Right lobe of liver (tissue), 6 donors: ENCODE measurements around the gene THSD7B. TPM values are rescaled to one million over a fixed set of nuclear protein-coding genes. Genes with fewer than 3 reads are reported as not detected.
"Not testable (repeated sequence)": the region's sequence is repeated elsewhere in the genome, so short reads cannot be mapped to it uniquely, and the experiment has no call there.

Source experiments
- ATAC-seq, 4 donors: fragments of 200-7000 bp; cut with Tn5 transposase; one replicate each; pipeline ENCODE4 v1.9.1; 2020; ENCODE audit warnings: mild to moderate bottlenecking in 4 of 4, moderate library complexity in 4 of 4
- DNase-seq, 3 donors: peaks; one replicate each; pipeline ENCODE4 v3.0.0-alpha.2; 2020
- H3K27ac ChIP-seq, 3 donors: fragments of 200-600 bp; one replicate each; pipeline ENCODE4 v1.8.0; 2022
- H3K27me3 ChIP-seq, 2 donors: fragments of 200-600 bp; one replicate each; pipeline ENCODE4 v1.8.0; 2022
- H3K36me3 ChIP-seq, 4 donors: fragments of 200-600 bp; sonication (generic) in 1 of 4; one replicate each; pipeline versions ENCODE4 v1.5.1 to v1.8.0; 2017 to 2022; ENCODE audit warnings: control low read depth in 1 of 4
- H3K4me1 ChIP-seq, 4 donors: fragments of 200-600 bp; sonication (generic) in 1 of 4; one replicate each; pipeline versions ENCODE4 v1.5.1 to v1.8.0; 2017 to 2022; ENCODE audit warnings: control low read depth in 1 of 4
- H3K4me3 ChIP-seq, 3 donors: fragments of 200-600 bp; one replicate each; pipeline ENCODE4 v1.8.0; 2022
- H3K9me3 ChIP-seq, 4 donors: fragments of 200-600 bp; sonication (generic) in 1 of 4; one replicate each; pipeline versions ENCODE4 v1.5.1 to v1.8.0; 2017 to 2022; ENCODE audit warnings: control low read depth in 1 of 4
- POLR2A ChIP-seq: fragments of 450-650 bp; IDR thresholded peaks from one replicate; pipeline ENCODE4 v1.6.1; 2017; ENCODE audit warnings: antibody characterized with exemption, mild to moderate bottlenecking
- WGBS: methylation state at CpG from one replicate; pipeline ENCODE4 v1.1.6; 2018; ENCODE audit warnings: low coverage, low lambda C conversion rate; ENCODE audit not compliant: insufficient coverage; ENCODE audit errors: missing lambda C conversion rate; 5-methylcytosine and 5-hydroxymethylcytosine counted together
- intact Hi-C, 2 donors: fragments of 100-400 bp; cut with DNase I; formaldehyde crosslinking; loops; one replicate each; pipeline versions ENCODE4 v1.11.2 to v1.14.1; 2022
- total RNA-seq, 6 experiments: library from RNA; depleted of rRNA in 2 of 6; stranded (reverse); fragments of >200 nt in 2 of 6; fragmentation: NEBNext Ultra II Directional in 3 of 6; extraction: Animal tissue kit (Norgen Biotek cat#: 25700) in 3 of 6; gene quantifications; one replicate each; pipeline versions ENCODE4 v1.1.0 to v1.2.4, GENCODE V29; 2016 to 2023
- TF ChIP-seq, protein P1 (sequence below), 4 donors: fragments of 200-600 bp in 3 of 4; fragments of 450-650 bp in 1 of 4; IDR thresholded peaks; one replicate each; pipeline versions ENCODE4 v1.5.1 to v1.8.0; 2016 to 2022; ENCODE audit warnings: antibody characterized with exemption in 4 of 4, mild to moderate bottlenecking in 2 of 4
- donor health status: DM: no; HTN: yes; CAD: no.
- donor health status: DM: no; HTN: no; CAD: no.
- donor health status: DM: no; HTN: no; CAD: no.
- donor health status: DM: no; HTN: yes; CAD: no.
- donor health status: DM: no; HTN: yes; CAD: no.

The THSD7B gene
- total RNA-seq, 6 experiments from 2014 or later: 0.07 to 0.89 (median 0.24) TPM

DNA sequence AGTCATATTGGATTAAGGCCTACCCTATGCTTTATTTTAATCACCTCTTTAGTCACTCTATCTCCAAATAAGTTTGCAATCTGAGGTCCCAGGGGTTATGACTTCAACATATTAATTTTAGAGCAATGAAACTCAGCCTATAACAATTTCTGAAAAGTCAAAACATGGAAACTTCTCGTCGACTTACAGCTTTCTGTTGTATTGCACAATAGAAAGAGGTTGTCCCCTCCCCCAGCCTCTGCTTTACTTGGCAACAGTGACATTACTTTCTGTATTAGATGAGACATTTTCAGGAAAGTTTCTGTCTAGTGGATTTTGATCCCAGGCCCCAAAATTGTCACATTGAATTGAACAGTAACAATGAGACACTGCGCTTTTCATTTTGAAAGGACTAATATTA lies 326.4 kb downstream of the THSD7B start:
- H3K27me3 ChIP-seq: no peaks in the 10 kb centered on the region
- no peak for TF ChIP-seq POLR2A
- TF ChIP-seq, protein P1, sequence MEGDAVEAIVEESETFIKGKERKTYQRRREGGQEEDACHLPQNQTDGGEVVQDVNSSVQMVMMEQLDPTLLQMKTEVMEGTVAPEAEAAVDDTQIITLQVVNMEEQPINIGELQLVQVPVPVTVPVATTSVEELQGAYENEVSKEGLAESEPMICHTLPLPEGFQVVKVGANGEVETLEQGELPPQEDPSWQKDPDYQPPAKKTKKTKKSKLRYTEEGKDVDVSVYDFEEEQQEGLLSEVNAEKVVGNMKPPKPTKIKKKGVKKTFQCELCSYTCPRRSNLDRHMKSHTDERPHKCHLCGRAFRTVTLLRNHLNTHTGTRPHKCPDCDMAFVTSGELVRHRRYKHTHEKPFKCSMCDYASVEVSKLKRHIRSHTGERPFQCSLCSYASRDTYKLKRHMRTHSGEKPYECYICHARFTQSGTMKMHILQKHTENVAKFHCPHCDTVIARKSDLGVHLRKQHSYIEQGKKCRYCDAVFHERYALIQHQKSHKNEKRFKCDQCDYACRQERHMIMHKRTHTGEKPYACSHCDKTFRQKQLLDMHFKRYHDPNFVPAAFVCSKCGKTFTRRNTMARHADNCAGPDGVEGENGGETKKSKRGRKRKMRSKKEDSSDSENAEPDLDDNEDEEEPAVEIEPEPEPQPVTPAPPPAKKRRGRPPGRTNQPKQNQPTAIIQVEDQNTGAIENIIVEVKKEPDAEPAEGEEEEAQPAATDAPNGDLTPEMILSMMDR (IDR thresholded peaks at IDR 0.05): no peak
- intact Hi-C loops: no loop called here
- no peak overlapping the region for H3K4me3 ChIP-seq
- DNase-seq (no peak), ATAC-seq (no peak)
- no peaks in the 10 kb centered on the region for H3K36me3 ChIP-seq
- no peaks in the 10 kb centered on the region for H3K9me3 ChIP-seq
- 65% methylated on average over 3 of the region's 3 CpGs for WGBS
- H3K27ac ChIP-seq: no peak overlapping the region
- H3K4me1 ChIP-seq: no peaks in the 10 kb centered on the region

- Histone ChIP-seq H3K27ac (no peak overlapping the region), H3K36me3 (no peaks in the 10 kb centered on the region), H3K4me1 (no peaks in the 10 kb centered on the region), H3K9me3 (no peaks in the 10 kb centered on the region), H3K4me3 (no peak overlapping the region), H3K27me3 (no peaks in the 10 kb centered on the region)
- DNase-seq (no peak), ATAC-seq (no peak)
- TF ChIP-seq, protein P1 (IDR thresholded peaks at IDR 0.05): no peak
- intact Hi-C loops: no loop called here
- 54% methylated on average over 4 of the region's 4 CpGs for WGBS
Measured at GRCh38 chr2:137093116-137093515, 327.8 kb downstream of the THSD7B start.

- intact Hi-C loops: no loop called here
- no peaks in the 10 kb centered on the region for H3K9me3 ChIP-seq
- TF ChIP-seq, protein P1 (IDR thresholded peaks at IDR 0.05): no peak
- TF ChIP-seq POLR2A: no peak
Measured at GRCh38 chr2:137096187-137096586, 330.8 kb downstream of the THSD7B start.

DNA sequence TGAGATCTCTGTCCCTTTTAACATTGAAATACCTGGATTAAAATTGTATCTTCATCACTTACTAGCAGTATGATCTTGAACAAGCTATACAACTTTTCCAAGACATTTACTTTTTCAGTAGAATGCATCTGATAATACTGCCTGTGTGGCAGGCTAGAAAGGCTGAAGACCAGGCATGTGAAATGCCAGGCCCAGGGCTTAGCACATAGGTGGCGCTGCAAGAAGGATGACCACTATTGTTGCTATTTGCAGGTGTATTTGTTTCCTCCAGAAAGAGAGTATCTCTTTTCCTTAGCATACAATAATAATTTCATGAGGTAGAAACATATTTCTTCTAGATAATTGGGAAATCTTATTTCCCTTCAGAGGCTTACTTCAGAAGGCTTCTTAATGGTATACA lies 331.3 kb downstream of the THSD7B start:
- TF ChIP-seq, protein P1 (IDR thresholded peaks at IDR 0.05): no peak
- no peak for TF ChIP-seq POLR2A
- WGBS: 42% methylated on average over 1 of the region's 1 CpG
- no peak for DNase-seq
- Histone ChIP-seq H3K4me1 (no peaks in the 10 kb centered on the region), H3K9me3 (no peaks in the 10 kb centered on the region), H3K4me3 (no peak overlapping the region), H3K36me3 (no peaks in the 10 kb centered on the region), H3K27ac (no peak overlapping the region), H3K27me3 (no peaks in the 10 kb centered on the region)
- intact Hi-C loops: no loop called here
- no peak for ATAC-seq

More at GRCh38 chr2:137096187-137096586, 330.8 kb downstream of the THSD7B start:
- Histone ChIP-seq H3K4me3 (no peak overlapping the region), H3K27me3 (no peaks in the 10 kb centered on the region), H3K4me1 (no peaks in the 10 kb centered on the region), H3K27ac (no peak overlapping the region), H3K36me3 (no peaks in the 10 kb centered on the region)
- DNase-seq (no peak), ATAC-seq (no peak)

DNA sequence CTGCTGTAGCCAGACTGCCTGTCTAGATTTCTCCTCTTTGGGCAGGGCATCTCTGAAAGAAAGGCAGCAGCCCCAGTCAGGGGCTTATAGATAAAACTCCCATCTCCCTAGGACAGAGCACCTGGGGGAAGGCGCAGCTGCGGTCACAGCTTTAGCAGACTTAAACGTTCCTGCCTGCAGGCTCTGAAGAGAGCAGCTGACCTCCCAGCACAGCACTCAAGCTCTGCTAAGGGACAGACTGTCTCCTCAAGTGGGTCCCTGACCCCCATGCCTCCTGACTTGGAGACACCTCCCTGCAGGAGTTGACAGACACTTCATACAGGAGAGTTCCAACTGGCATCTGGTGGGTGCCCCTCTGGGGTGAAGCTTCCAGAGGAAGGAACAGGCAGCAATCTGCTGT lies 336.5 kb downstream of the THSD7B start:
- H3K9me3 ChIP-seq, H3K36me3 ChIP-seq, H3K4me1 ChIP-seq, ATAC-seq, DNase-seq, H3K27ac ChIP-seq, H3K27me3 ChIP-seq, H3K4me3 ChIP-seq, intact Hi-C loops: not testable (repeated sequence)
- no CpG with 5 or more reads among the region's 3 CpGs for WGBS
